DLD1 (cell line): Measurements from ENCODE around the gene UNC13B.

Experiments used
- in situ Hi-C: cut with HindIII; loops from 2 replicates; pipeline ENCODE4 v1.10.0; 2017; ENCODE audit warnings: low sequenced_read_pairs

The UNC13B gene

GRCh38 chr9:35415402-35416097, 253.7 kb downstream of the UNC13B start:
- in situ Hi-C loops, result no loop called here

GRCh38 chr9:35416098-35416427, 254.3 kb downstream of the UNC13B start:
- in situ Hi-C loops, result no loop called here

- in situ Hi-C loops, result no loop called here
Measured at GRCh38 chr9:35422346-35422745, 260.5 kb downstream of the UNC13B start.

DNA sequence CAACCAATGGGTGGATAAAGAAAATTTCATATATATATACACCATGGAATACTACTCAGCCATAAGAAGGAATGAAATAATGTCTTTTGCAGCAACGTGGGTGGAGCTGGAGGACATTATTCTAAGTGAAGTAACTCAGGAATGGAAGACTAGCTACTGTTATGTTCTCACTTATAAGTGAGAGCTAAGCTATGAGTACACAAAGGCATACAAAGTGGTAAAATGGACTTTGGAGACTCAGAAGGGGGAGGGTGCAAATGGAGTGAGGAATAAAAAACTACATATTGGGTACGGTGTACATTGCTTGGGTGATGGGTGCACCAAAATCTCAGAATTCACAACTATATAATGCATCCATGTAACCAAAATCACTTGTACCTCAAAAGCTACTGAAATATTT, 260.9 kb downstream of the UNC13B start:
- in situ Hi-C loops, result no loop called here

- in situ Hi-C loops, result no loop called here
Measured at GRCh38 chr9:35423499-35423898, 261.7 kb downstream of the UNC13B start.

DNA sequence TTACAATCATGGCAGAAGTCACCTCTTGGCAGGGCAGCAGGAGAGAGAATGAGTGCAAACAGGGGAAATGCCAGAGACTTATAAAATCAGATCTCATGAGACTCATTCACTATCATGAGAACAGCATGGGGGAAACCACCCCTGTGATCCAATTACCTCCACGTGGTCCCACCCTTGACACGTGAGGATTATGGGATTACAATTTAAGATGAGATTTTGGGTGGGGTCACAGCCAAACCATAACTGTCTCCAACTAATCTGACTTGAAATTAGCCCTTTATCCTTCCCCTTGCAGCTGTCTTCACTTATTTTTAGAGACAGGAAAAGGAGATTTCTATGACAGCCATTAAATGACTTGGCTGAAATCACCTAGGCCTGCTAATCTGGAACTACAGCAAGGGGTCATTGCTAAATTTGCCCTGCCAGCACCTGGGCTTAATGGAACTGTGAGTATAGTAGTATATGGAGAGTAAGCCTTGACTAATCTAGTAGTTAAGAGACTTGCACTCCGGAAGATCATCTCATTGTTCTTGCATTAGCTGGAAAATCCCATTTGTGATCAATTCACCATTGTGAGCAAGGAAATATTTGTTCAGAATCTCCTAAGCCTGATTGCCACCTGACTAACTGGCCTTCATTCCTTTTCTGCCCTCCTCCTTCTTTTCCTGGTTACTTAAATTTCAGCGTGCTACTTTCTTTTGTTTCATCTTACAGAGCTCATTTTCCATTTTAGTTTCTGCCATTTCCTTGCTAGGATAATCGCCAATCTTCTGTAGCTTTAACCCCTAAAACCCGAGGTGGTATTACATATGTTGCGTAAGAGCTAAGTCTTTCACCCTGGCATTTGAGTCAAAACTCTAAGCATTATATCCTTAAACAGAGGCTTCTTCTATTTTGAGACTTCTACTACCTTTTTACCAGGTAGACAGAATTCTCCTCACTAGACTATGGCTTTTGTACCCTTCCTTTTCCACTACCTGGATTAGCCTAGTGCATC, 262.8 kb downstream of the UNC13B start:
- in situ Hi-C loops, result no loop called here

GRCh38 chr9:35426627-35427026, 264.8 kb downstream of the UNC13B start:
- in situ Hi-C loops, result no loop called here

- in situ Hi-C loops, result no loop called here
Measured at GRCh38 chr9:35431467-35431866, 269.7 kb downstream of the UNC13B start.

GRCh38 chr9:35432076-35432475, 270.3 kb downstream of the UNC13B start:
- in situ Hi-C loops, result no loop called here

GRCh38 chr9:35436933-35437332, 275.1 kb downstream of the UNC13B start:
- in situ Hi-C loops, result no loop called here

DNA sequence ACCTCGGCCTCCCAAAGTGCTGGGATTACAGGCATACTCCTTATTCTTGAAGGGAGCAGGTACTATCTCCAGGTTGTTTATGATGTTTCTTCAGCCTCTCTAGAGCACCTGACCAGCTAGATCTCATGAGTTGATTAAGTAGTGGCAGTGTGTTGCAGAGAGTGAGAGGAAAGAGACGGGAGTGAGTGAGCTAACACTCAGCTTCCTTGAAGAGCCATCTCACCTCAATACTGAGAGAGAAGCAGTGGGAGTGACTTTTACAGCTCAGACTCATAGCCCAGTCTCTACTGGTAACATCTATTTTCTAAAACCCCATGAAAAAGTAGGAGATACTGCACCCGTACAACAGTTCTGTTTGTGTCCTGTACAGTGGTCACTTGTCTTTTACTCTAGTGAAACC, 284.2 kb downstream of the UNC13B start:
- in situ Hi-C loops, result no loop called here

DNA sequence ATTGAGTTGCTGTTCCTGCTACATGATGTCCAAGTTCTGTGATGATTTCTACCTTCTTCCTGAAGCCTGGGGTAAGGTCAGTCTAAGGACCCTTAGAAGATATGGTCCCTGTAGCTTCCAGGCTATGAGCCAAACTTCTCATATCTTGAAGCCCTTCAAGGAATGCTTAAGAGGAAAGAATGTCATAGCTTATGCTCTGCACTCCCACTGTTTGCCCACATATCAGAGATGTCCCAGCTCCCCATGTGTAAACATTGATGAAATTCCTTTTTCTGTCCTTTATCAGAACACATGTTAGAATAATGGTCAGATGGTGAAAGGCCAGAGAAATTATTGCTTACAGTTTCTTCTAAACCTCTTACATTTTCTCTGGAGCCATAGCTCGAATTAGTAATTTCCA, 286.7 kb downstream of the UNC13B start:
- in situ Hi-C loops, result no loop called here

- in situ Hi-C loops, result no loop called here
Measured at GRCh38 chr9:35452481-35452880, 290.7 kb downstream of the UNC13B start.

GRCh38 chr9:35453786-35454185, 292.0 kb downstream of the UNC13B start:
- in situ Hi-C loops, result no loop called here
